Measurements from ENCODE around the gene STX4. TPM values are rescaled to one million over a fixed set of nuclear protein-coding genes. Genes with fewer than 3 reads are reported as not detected.

Gene STX4
- total RNA-seq, 1 donor from 2014 or later, result 86.1 TPM

DNA sequence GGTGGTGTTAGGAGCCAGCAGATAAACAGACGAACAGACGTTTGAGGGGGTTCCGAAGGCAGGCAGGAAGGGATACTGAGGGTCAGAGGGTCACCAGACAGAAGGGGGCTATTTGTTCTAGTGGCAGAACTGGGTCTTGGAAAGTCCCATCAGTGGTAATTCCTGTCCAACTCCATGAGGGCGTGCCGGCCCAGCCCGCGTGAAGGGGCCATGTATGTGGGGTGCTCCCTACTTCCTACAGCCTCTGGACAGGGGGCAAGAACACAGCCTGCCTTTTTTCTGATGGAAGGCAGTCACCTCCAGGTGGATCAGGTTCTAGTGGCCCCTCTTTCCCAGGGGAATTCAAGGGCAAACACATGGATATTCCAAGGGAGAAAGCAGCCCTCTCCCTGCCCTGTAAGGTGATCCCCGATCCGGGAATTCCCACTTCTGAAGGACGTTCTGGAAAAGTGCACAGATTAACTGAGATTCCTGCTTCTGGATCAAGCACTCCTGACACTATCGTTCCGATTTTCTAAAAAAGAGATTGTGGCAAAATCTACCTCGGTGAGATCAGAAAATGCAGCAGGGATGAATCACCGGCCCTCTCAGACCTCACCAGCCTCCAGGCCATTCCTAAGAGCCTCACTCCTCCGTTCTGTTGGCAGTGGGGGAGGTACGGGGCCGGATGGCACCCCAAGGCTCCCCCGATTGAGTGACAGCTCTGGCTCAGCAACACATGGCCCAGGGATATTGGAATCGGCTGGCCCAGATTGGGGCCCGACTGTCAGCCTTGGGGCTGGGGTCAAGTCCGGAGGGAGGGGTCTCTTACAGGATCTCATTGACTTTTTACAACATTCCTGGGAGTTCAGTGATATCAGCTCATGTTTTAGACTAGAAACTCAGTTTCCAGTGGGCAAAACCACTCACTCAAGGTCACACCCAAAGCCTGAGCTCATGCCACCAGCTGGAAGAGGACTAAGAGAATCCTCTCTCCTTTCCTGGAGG, 35.3 kb upstream of the STX4 start:
- peaks cover 12% of the 10 kb centered on the region for H3K4me1 ChIP-seq
- peak overlapping the region; percentile 4 for H3K27ac ChIP-seq
- H3K9me3 ChIP-seq, result no peaks in the 10 kb centered on the region
- DNase-seq, result no peak
- peak overlapping the region; percentile 45 for H3K4me3 ChIP-seq
- no peaks in the 10 kb centered on the region for H3K36me3 ChIP-seq
- peak; percentile 5 to 45 for ATAC-seq
- TF ChIP-seq, protein P1, sequence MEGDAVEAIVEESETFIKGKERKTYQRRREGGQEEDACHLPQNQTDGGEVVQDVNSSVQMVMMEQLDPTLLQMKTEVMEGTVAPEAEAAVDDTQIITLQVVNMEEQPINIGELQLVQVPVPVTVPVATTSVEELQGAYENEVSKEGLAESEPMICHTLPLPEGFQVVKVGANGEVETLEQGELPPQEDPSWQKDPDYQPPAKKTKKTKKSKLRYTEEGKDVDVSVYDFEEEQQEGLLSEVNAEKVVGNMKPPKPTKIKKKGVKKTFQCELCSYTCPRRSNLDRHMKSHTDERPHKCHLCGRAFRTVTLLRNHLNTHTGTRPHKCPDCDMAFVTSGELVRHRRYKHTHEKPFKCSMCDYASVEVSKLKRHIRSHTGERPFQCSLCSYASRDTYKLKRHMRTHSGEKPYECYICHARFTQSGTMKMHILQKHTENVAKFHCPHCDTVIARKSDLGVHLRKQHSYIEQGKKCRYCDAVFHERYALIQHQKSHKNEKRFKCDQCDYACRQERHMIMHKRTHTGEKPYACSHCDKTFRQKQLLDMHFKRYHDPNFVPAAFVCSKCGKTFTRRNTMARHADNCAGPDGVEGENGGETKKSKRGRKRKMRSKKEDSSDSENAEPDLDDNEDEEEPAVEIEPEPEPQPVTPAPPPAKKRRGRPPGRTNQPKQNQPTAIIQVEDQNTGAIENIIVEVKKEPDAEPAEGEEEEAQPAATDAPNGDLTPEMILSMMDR (IDR thresholded peaks at IDR 0.05), result no peak
- no peaks in the 10 kb centered on the region for H3K27me3 ChIP-seq (ENCODE audit: low read depth)
- intact Hi-C loops (cut with DNase I), result no loop called here

DNA sequence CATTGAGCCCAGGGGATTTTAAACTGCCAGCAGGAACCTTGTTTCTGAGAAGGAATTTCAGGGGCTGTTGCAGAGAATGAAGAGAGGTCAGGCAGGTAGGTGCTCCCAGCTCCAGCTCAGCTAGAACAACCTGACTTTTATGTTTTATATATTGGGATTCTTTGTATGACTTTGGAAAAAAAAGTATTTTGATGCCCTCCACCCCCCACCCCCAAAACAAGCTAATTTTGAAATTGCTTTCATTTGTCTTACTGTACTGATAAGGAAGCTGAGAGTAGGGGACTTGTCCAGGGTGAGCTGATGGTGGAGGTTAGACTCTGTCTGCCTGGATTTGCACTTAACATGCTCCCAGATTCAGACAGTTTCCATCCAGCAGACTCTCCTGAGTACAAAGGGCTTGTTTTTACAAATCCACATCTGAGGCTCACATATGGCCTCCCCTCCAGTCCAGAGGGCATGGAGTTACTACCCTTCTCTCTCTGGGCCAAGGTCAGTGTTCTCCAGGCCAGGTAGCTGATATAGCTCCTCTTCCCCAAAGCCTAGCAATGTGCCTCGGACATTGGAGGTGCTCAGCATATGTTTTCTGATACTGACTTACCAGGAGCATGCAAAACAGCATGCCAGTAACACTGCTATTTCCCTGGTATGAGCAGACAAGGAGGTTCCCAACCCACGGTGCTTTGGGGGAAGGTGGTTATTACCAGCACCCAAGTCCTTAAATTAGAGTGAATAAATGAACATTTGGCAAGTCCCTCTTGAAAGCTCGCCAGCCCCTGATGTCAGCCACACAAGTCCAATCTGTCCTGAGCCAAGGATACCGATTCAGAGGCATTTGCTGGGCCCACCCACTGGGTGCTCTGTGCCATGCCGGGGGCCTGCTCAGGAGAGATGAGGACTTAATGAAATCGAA, 34.3 kb upstream of the STX4 start:
- TF ChIP-seq, protein P1 (IDR thresholded peaks at IDR 0.05), result no peak
- Histone ChIP-seq H3K9me3 (no peaks in the 10 kb centered on the region), H3K36me3 (no peaks in the 10 kb centered on the region), H3K27me3 (ENCODE audit: low read depth) (no peaks in the 10 kb centered on the region), H3K4me3 (no peak overlapping the region), H3K4me1 (peaks cover 12% of the 10 kb centered on the region), H3K27ac (no peak overlapping the region)
- no peak for ATAC-seq
- no peak for DNase-seq
- intact Hi-C loops (cut with DNase I), result no loop called here

DNA sequence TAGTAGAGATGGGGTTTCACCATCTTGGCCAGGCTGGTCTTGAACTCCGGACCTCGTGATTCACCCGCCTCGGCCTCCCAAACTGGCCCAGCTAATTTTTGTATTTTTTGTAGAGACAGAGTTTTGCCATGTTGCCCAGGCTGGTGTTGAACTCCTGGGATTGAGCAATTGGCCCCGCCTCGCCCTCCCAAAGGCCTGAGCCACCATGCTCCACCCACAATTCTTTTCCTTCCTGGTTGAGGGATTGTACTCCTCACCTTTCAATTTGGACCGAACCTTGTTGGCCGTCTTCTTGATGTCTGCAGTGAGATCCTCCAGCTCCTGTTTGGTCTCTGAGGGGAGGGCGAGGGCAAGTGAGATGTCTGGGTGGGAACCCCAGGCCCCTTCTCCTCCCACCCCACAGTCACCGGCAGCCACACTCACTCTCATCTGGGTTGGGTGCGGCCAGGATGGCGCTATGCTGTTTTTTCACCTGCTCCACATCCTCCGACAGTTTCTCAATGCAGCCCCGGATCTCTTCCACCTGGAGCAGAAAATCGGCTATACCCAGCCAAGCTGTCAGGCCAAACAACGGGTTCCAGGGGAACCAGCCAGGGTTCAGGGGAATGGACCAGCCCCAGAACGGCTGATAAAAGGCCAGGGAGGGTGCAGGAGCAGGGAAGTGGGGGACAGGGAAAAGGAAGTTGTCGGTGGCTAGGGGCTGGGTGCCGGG, 32.5 kb upstream of the STX4 start:
- TF ChIP-seq, protein P1 (IDR thresholded peaks at IDR 0.05), result no peak
- no peak for ATAC-seq

DNA sequence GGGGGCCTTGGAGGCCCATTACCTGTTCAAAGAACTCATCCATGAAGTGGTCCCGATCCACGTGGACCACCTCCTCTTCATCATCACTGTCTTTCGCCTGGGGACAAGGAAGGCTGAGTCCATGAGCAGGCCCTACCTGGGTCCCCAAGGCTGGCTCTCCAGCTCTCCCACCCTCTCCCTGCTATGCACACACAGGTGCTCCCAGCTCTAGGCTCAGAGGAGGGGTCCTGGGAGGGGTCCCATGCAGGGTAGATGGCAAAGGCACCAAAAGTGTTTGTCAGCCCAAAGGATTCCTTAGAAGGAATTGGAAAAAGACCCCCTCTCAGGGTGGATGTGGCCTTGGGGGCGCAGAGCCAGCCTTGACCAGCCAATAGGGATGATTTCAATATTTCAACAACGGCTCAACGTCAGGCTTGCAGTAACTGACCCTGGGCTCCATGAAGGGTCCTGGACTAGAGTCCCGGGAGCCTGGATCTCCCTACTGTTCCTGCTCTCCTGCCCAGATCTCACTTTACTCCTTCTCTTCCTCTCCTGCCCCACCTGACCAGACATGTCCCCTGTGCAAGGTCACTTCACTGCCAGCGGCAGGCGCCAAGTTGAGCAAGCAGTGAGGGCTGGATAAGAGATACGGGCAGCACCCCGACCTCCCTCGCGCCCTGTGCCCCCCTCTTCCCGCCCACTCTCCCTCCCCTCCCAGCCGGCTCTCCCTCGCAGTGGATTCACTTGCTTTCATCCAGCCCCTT, 31.7 kb upstream of the STX4 start:
- intact Hi-C loops (cut with DNase I), result no loop called here
- no peaks in the 10 kb centered on the region for H3K36me3 ChIP-seq
- H3K27ac ChIP-seq, result no peak overlapping the region
- H3K27me3 ChIP-seq (ENCODE audit: low read depth), result no peaks in the 10 kb centered on the region
- H3K9me3 ChIP-seq, result no peaks in the 10 kb centered on the region
- DNase-seq (no peak), ATAC-seq (no peak)
- TF ChIP-seq, protein P1 (IDR thresholded peaks at IDR 0.05), result no peak
- no peak overlapping the region for H3K4me3 ChIP-seq
- peaks cover 7% of the 10 kb centered on the region for H3K4me1 ChIP-seq

More for the DNA sequence above, 32.5 kb upstream of the STX4 start:
- no peak for DNase-seq
- Histone ChIP-seq H3K4me3 (no peak overlapping the region), H3K36me3 (no peaks in the 10 kb centered on the region), H3K27ac (no peak overlapping the region), H3K9me3 (no peaks in the 10 kb centered on the region), H3K27me3 (ENCODE audit: low read depth) (no peaks in the 10 kb centered on the region), H3K4me1 (peaks cover 12% of the 10 kb centered on the region)
- intact Hi-C loops (cut with DNase I), result no loop called here

Measured in lower lobe of right lung (tissue), 2 donors.